Measurements from ENCODE around the gene TMEFF2. TPM values are rescaled to one million over a fixed set of nuclear protein-coding genes. Genes with fewer than 3 reads are reported as not detected.

TMEFF2 gene
- total RNA-seq, 1 donor from 2014 or later: 6.5 TPM

- DNase-seq (ENCODE audit: low read depth): no peak
Observed at GRCh38 chr2:192186806-192187205, 7.9 kb downstream of the TMEFF2 start.

- DNase-seq (ENCODE audit: low read depth): no peak
Observed at GRCh38 chr2:192184349-192184748, 10.4 kb downstream of the TMEFF2 start.

- no peak for DNase-seq (ENCODE audit: low read depth)
Observed at GRCh38 chr2:192183296-192183695, 11.4 kb downstream of the TMEFF2 start.

GRCh38 chr2:192166946-192167345 is 27.8 kb downstream of the TMEFF2 start:
- DNase-seq (ENCODE audit: low read depth): no peak

- no peak for DNase-seq (ENCODE audit: low read depth)
Observed at GRCh38 chr2:192165842-192166241, 28.9 kb downstream of the TMEFF2 start.

GRCh38 chr2:192162392-192163042 is 32.2 kb downstream of the TMEFF2 start:
- DNase-seq (ENCODE audit: low read depth): peak; percentile 85

- DNase-seq (ENCODE audit: low read depth): no peak
Observed at GRCh38 chr2:192161656-192162290, 33.0 kb downstream of the TMEFF2 start.

- DNase-seq (ENCODE audit: low read depth): no peak
Observed at GRCh38 chr2:192159736-192160135, 35.0 kb downstream of the TMEFF2 start.

- no peak for DNase-seq (ENCODE audit: low read depth)
Observed at GRCh38 chr2:192159208-192159607, 35.5 kb downstream of the TMEFF2 start.

GRCh38 chr2:192157776-192158175 is 37.0 kb downstream of the TMEFF2 start:
- no peak for DNase-seq (ENCODE audit: low read depth)

GRCh38 chr2:192155511-192156118 is 39.1 kb downstream of the TMEFF2 start:
- peak; percentile 81 for DNase-seq (ENCODE audit: low read depth)

- DNase-seq (ENCODE audit: low read depth): no peak
Observed at GRCh38 chr2:192153561-192153960, 41.2 kb downstream of the TMEFF2 start.

- DNase-seq (ENCODE audit: low read depth): peak; percentile 90
Observed at GRCh38 chr2:192151853-192152252, 42.9 kb downstream of the TMEFF2 start.

GRCh38 chr2:192150166-192150565 is 44.6 kb downstream of the TMEFF2 start:
- no peak for DNase-seq (ENCODE audit: low read depth)

- peak; percentile 73 for DNase-seq (ENCODE audit: low read depth)
Observed at GRCh38 chr2:192148620-192149321, 46.0 kb downstream of the TMEFF2 start.

GRCh38 chr2:192148241-192148619 is 46.5 kb downstream of the TMEFF2 start:
- no peak for DNase-seq (ENCODE audit: low read depth)

GRCh38 chr2:192146069-192147015 is 48.4 kb downstream of the TMEFF2 start:
- peak; percentile 62 for DNase-seq (ENCODE audit: low read depth)

- no peak for DNase-seq (ENCODE audit: low read depth)
Observed at GRCh38 chr2:192145496-192145895, 49.2 kb downstream of the TMEFF2 start.

GRCh38 chr2:192140236-192140839 is 54.4 kb downstream of the TMEFF2 start:
- no peak for DNase-seq (ENCODE audit: low read depth)

GRCh38 chr2:192139813-192140212 is 54.9 kb downstream of the TMEFF2 start:
- DNase-seq (ENCODE audit: low read depth): no peak

All from myocyte (in vitro differentiated cells).